KMS-11 (cell line): Measurements from ENCODE around the gene LHX3.

ENCODE experiments used
- H2AFZ ChIP-seq: fragments of 200-600 bp; sonication (generic); 2 replicates; pipeline ENCODE4 v1.6.1; 2016; ENCODE audit warnings: antibody characterized with exemption, mixed run types, low read depth
- H3K27ac ChIP-seq: fragments of 200-600 bp; sonication (generic); 2 replicates; pipeline ENCODE4 v1.6.1; 2016; ENCODE audit warnings: mild to moderate bottlenecking, mixed run types
- H3K27me3 ChIP-seq: fragments of 200-600 bp; sonication (generic); 2 replicates; pipeline ENCODE4 v1.6.1; 2017; ENCODE audit warnings: mild to moderate bottlenecking, low read depth, mixed run types, moderate library complexity; ENCODE audit not compliant: insufficient read depth
- H3K36me3 ChIP-seq: fragments of 200-600 bp; sonication (generic); 2 replicates; pipeline ENCODE4 v1.6.1; 2017; ENCODE audit warnings: mild to moderate bottlenecking, mixed run types; ENCODE audit not compliant: insufficient read depth
- H3K4me1 ChIP-seq: fragments of 200-600 bp; sonication (generic); 2 replicates; pipeline ENCODE4 v1.6.1; 2016; ENCODE audit warnings: mild to moderate bottlenecking, low read depth, mixed run types; ENCODE audit not compliant: poor library complexity, severe bottlenecking
- H3K4me2 ChIP-seq: fragments of 200-600 bp; sonication (generic); 2 replicates; pipeline ENCODE4 v1.7.0; 2016; ENCODE audit warnings: mild to moderate bottlenecking, mixed run types
- H3K4me3 ChIP-seq: fragments of 200-600 bp; sonication (generic); IDR thresholded peaks from 2 replicates; pipeline ENCODE4 v1.6.1; 2017; ENCODE audit warnings: low read depth, low read length, mixed read lengths; ENCODE audit not compliant: insufficient read depth
- H3K79me2 ChIP-seq: fragments of 200-600 bp; sonication (generic); 2 replicates; pipeline ENCODE4 v1.6.1; 2016; ENCODE audit warnings: low read depth, mixed run types; ENCODE audit not compliant: insufficient read depth
- H3K9ac ChIP-seq: fragments of 200-600 bp; sonication (generic); 2 replicates; pipeline ENCODE4 v1.6.1; 2016; ENCODE audit warnings: mild to moderate bottlenecking, mixed run types
- H4K20me1 ChIP-seq: fragments of 200-600 bp; sonication (generic); 2 replicates; pipeline ENCODE4 v1.6.1; 2016; ENCODE audit warnings: mild to moderate bottlenecking, mixed run types; ENCODE audit not compliant: insufficient read depth
- CTCF ChIP-seq: fragments of 200-600 bp; sonication (generic); conservative IDR thresholded peaks from 2 replicates; pipeline ENCODE4 v1.6.1; 2017; ENCODE audit warnings: low read depth, mild to moderate bottlenecking, antibody characterized with exemption, low read length, moderate library complexity, mixed read lengths

The LHX3 gene

GRCh38 chr9:136149853-136150252 lies 55.1 kb downstream of the LHX3 start:
- no peaks in the 10 kb centered on the region for H3K79me2 ChIP-seq
- H3K4me3 ChIP-seq, result no peak overlapping the region
- H4K20me1 ChIP-seq, result no peaks in the 10 kb centered on the region
- no peak overlapping the region for H3K4me2 ChIP-seq
- no peak for TF ChIP-seq CTCF
- H3K27ac ChIP-seq, result no peak overlapping the region
- peaks cover 71% of the 10 kb centered on the region for H3K27me3 ChIP-seq
- H3K36me3 ChIP-seq, result no peaks in the 10 kb centered on the region
- no peaks in the 10 kb centered on the region for H3K4me1 ChIP-seq
- no peak overlapping the region for H2AFZ ChIP-seq
- no peak overlapping the region for H3K9ac ChIP-seq

- Histone ChIP-seq H4K20me1 (no peaks in the 10 kb centered on the region), H3K27me3 (peaks cover 71% of the 10 kb centered on the region), H3K4me2 (no peak overlapping the region), H3K27ac (no peak overlapping the region), H3K4me1 (no peaks in the 10 kb centered on the region), H3K9ac (no peak overlapping the region), H3K4me3 (no peak overlapping the region), H3K79me2 (no peaks in the 10 kb centered on the region), H2AFZ (no peak overlapping the region), H3K36me3 (no peaks in the 10 kb centered on the region)
- TF ChIP-seq CTCF, result no peak
Observed at GRCh38 chr9:136149337-136149736, 55.6 kb downstream of the LHX3 start.

GRCh38 chr9:136148766-136149165 lies 56.2 kb downstream of the LHX3 start:
- no peak for TF ChIP-seq CTCF
- H3K79me2 ChIP-seq, result no peaks in the 10 kb centered on the region
- no peak overlapping the region for H2AFZ ChIP-seq
- no peaks in the 10 kb centered on the region for H4K20me1 ChIP-seq
- H3K4me2 ChIP-seq, result no peak overlapping the region
- no peak overlapping the region for H3K9ac ChIP-seq
- H3K27ac ChIP-seq, result no peak overlapping the region
- H3K4me1 ChIP-seq, result no peaks in the 10 kb centered on the region
- peaks cover 76% of the 10 kb centered on the region for H3K27me3 ChIP-seq
- H3K4me3 ChIP-seq, result no peak overlapping the region
- no peaks in the 10 kb centered on the region for H3K36me3 ChIP-seq

GRCh38 chr9:136147890-136148714 lies 56.8 kb downstream of the LHX3 start:
- Histone ChIP-seq H3K27ac (no peak overlapping the region), H3K9ac (no peak overlapping the region), H3K36me3 (no peaks in the 10 kb centered on the region), H3K4me1 (no peaks in the 10 kb centered on the region), H3K27me3 (peaks cover 77% of the 10 kb centered on the region), H2AFZ (no peak overlapping the region), H3K4me3 (no peak overlapping the region), H3K4me2 (no peak overlapping the region), H4K20me1 (no peaks in the 10 kb centered on the region), H3K79me2 (no peaks in the 10 kb centered on the region)
- no peak for TF ChIP-seq CTCF
